Measurements from ENCODE around the gene RFXANK.
"Not testable (repeated sequence)": the region's sequence is repeated elsewhere in the genome, so short reads cannot be mapped to it uniquely, and the experiment has no call there.

Gene RFXANK

GRCh38 chr19:19192078-19192882, at the start of gene RFXANK, which contains the start of gene BORCS8:
TSS of gene RFXANK (plus strand) at chr19:19192258. CDS start at chr19:19193947, 1,689 bp downstream.
TSS of gene BORCS8 (minus strand) at chr19:19192152. CDS start at chr19:19192117, 35 bp downstream.
- peaks cover 56% of the 10 kb centered on the region for H3K4me1 Mint-ChIP-seq
- H3K27ac Mint-ChIP-seq, result peak within 1 kb of the TSS; percentile 96 to 98
- no peaks in the 10 kb centered on the region for H3K27me3 Mint-ChIP-seq
- ATAC-seq (peak; percentile 90), DNase-seq (peak; percentile 99)
- H3K9me3 Mint-ChIP-seq, result no peaks in the 10 kb centered on the region
- peak within 1 kb of the TSS; percentile 92 to 93 for H3K4me3 Mint-ChIP-seq

- Mint-ChIP-seq H3K9me3 (no peaks in the 10 kb centered on the region), H3K4me1 (peaks cover 30% of the 10 kb centered on the region), H3K27ac (no peak overlapping the region), H3K27me3 (no peaks in the 10 kb centered on the region), H3K4me3 (no peak overlapping the region)
- no peak for ATAC-seq
- no peak for DNase-seq
These were observed 49.7 kb upstream of the RFXANK start for GRCh38 chr19:19142347-19142746.

- DNase-seq, result no peak
- Mint-ChIP-seq H3K9me3 (no peaks in the 10 kb centered on the region), H3K27me3 (no peaks in the 10 kb centered on the region), H3K4me3 (no peak overlapping the region), H3K27ac (peak overlapping the region; percentile 61 to 90), H3K4me1 (peaks cover 8% of the 10 kb centered on the region)
- ATAC-seq, result peak; percentile 35
These were observed 46.8 kb upstream of the RFXANK start for GRCh38 chr19:19145281-19145680.

- Mint-ChIP-seq H3K9me3 (no peaks in the 10 kb centered on the region), H3K27me3 (no peaks in the 10 kb centered on the region), H3K4me3 (no peak overlapping the region), H3K4me1 (peaks cover 8% of the 10 kb centered on the region), H3K27ac (peak overlapping the region; percentile 84 to 90)
- ATAC-seq, result peak; percentile 81
- peak; percentile 87 to 89 for DNase-seq
These were observed 46.1 kb upstream of the RFXANK start for GRCh38 chr19:19145684-19146608.

GRCh38 chr19:19146865-19147264, 45.2 kb upstream of the RFXANK start:
- DNase-seq (no peak), ATAC-seq (no peak)
- Mint-ChIP-seq H3K27ac (peak overlapping the region in 1 of 2 donors; percentile 87), H3K9me3 (no peaks in the 10 kb centered on the region), H3K4me1 (peaks cover 8% of the 10 kb centered on the region), H3K4me3 (no peak overlapping the region), H3K27me3 (no peaks in the 10 kb centered on the region)

GRCh38 chr19:19147344-19147743, 44.7 kb upstream of the RFXANK start:
- no peak overlapping the region for H3K27ac Mint-ChIP-seq
- H3K4me1 Mint-ChIP-seq, result peaks cover 8% of the 10 kb centered on the region
- no peak overlapping the region for H3K4me3 Mint-ChIP-seq
- ATAC-seq (no peak), DNase-seq (no peak)
- H3K9me3 Mint-ChIP-seq, result no peaks in the 10 kb centered on the region
- H3K27me3 Mint-ChIP-seq, result no peaks in the 10 kb centered on the region

GRCh38 chr19:19148504-19148903, 43.6 kb upstream of the RFXANK start:
- H3K27me3 Mint-ChIP-seq, H3K9me3 Mint-ChIP-seq, H3K4me3 Mint-ChIP-seq, H3K4me1 Mint-ChIP-seq, DNase-seq, H3K27ac Mint-ChIP-seq, ATAC-seq: not testable (repeated sequence)

- no peak overlapping the region for H3K27ac Mint-ChIP-seq
These were observed 42.6 kb upstream of the RFXANK start for GRCh38 chr19:19149435-19149834.

GRCh38 chr19:19151418-19151817, 40.6 kb upstream of the RFXANK start:
- no peak overlapping the region for H3K27ac Mint-ChIP-seq
- DNase-seq (no peak), ATAC-seq (no peak)
- no peak overlapping the region for H3K4me3 Mint-ChIP-seq
- no peaks in the 10 kb centered on the region for H3K27me3 Mint-ChIP-seq
- no peaks in the 10 kb centered on the region for H3K9me3 Mint-ChIP-seq
- H3K4me1 Mint-ChIP-seq, result no peaks in the 10 kb centered on the region

More at GRCh38 chr19:19149435-19149834, 42.6 kb upstream of the RFXANK start:
- Mint-ChIP-seq H3K27me3 (no peaks in the 10 kb centered on the region), H3K9me3 (no peaks in the 10 kb centered on the region), H3K4me3 (no peak overlapping the region), H3K4me1 (peaks cover 8% of the 10 kb centered on the region)
- DNase-seq (no peak), ATAC-seq (no peak)

- ATAC-seq (no peak), DNase-seq (no peak)
- H3K27me3 Mint-ChIP-seq, result no peaks in the 10 kb centered on the region
- H3K9me3 Mint-ChIP-seq, result no peaks in the 10 kb centered on the region
- H3K27ac Mint-ChIP-seq, result peak overlapping the region in 1 of 2 donors; percentile 36
- H3K4me1 Mint-ChIP-seq, result no peaks in the 10 kb centered on the region
- no peak overlapping the region for H3K4me3 Mint-ChIP-seq
These were observed 39.2 kb upstream of the RFXANK start for GRCh38 chr19:19152668-19153384.

- H3K27ac Mint-ChIP-seq, result no peak overlapping the region
- no peak for ATAC-seq
- no peaks in the 10 kb centered on the region for H3K4me1 Mint-ChIP-seq
- H3K4me3 Mint-ChIP-seq, result no peak overlapping the region
- H3K27me3 Mint-ChIP-seq, result no peaks in the 10 kb centered on the region
- no peaks in the 10 kb centered on the region for H3K9me3 Mint-ChIP-seq
- DNase-seq, result no peak
These were observed 37.1 kb upstream of the RFXANK start for GRCh38 chr19:19154768-19155494.

GRCh38 chr19:19155495-19156219, 36.4 kb upstream of the RFXANK start:
- Mint-ChIP-seq H3K4me3 (no peak overlapping the region), H3K4me1 (peaks cover 4% of the 10 kb centered on the region), H3K9me3 (no peaks in the 10 kb centered on the region), H3K27me3 (no peaks in the 10 kb centered on the region), H3K27ac (peak overlapping the region in 1 of 2 donors; percentile 22)
- no peak for ATAC-seq
- no peak for DNase-seq

- H3K4me1 Mint-ChIP-seq, result peaks cover 4% of the 10 kb centered on the region
- DNase-seq (no peak), ATAC-seq (no peak)
- H3K27ac Mint-ChIP-seq, result no peak overlapping the region
- no peaks in the 10 kb centered on the region for H3K27me3 Mint-ChIP-seq
- no peak overlapping the region for H3K4me3 Mint-ChIP-seq
- H3K9me3 Mint-ChIP-seq, result no peaks in the 10 kb centered on the region
These were observed 34.2 kb upstream of the RFXANK start for GRCh38 chr19:19157808-19158207.

GRCh38 chr19:19159534-19159933, 32.5 kb upstream of the RFXANK start:
- no peak overlapping the region for H3K4me3 Mint-ChIP-seq
- ATAC-seq, result no peak
- H3K4me1 Mint-ChIP-seq, result peaks cover 4% of the 10 kb centered on the region
- no peaks in the 10 kb centered on the region for H3K9me3 Mint-ChIP-seq
- H3K27ac Mint-ChIP-seq, result peak overlapping the region in 1 of 2 donors; percentile 28
- DNase-seq, result no peak
- no peaks in the 10 kb centered on the region for H3K27me3 Mint-ChIP-seq
